K562 (cell line): Measurements from ENCODE around the gene GIGYF1.

ENCODE experiments used
- BACH1 ChIP-seq: fragments of 200-800 bp; sonication (Bioruptor generic); IDR thresholded peaks from 2 replicates; pipeline ENCODE4 v1.6.1; 2016; ENCODE audit warnings: missing genetic modification characterization, missing compliant biosample characterization
- BCOR ChIP-seq: fragments of 450-650 bp; IDR thresholded peaks from 2 replicates; pipeline ENCODE4 v1.6.1; 2016
- CHD2 ChIP-seq: IDR thresholded peaks from 2 replicates; pipeline ENCODE4 v1.6.1; 2011; ENCODE audit warnings: low read depth, low read length
- ESRRA ChIP-seq: fragments of 450-650 bp; IDR thresholded peaks from 2 replicates; pipeline ENCODE4 v1.6.1; 2014; ENCODE audit warnings: low read depth, mild to moderate bottlenecking, moderate library complexity, borderline replicate concordance
- JUND ChIP-seq, 2 experiments: IDR thresholded peaks; 2 replicates in 1 of 2; 3 replicates in 1 of 2; pipeline ENCODE4 v1.6.1; 2011; ENCODE audit warnings: borderline replicate concordance in 2 of 2, low read depth in 2 of 2, low read length in 2 of 2, improper control_type of control experiment in 1 of 2, missing biosample characterization in 1 of 2, missing genetic modification characterization in 1 of 2, missing genetic modification reagents in 1 of 2
- NRF1 ChIP-seq, 2 experiments: fragments of 450-650 bp; IDR thresholded peaks in 1 of 2; conservative IDR thresholded peaks in 1 of 2; 2 replicates each; pipeline ENCODE4 v1.6.1; 2014; ENCODE audit warnings: mild to moderate bottlenecking in 2 of 2
- POLR2AphosphoS5 ChIP-seq: IDR thresholded peaks from 2 replicates; pipeline ENCODE4 v1.6.1; 2011; ENCODE audit warnings: mild to moderate bottlenecking, low read depth, low read length, moderate library complexity; ENCODE audit not compliant: control insufficient read depth, insufficient read depth
- SREBF1 ChIP-seq: fragments of 150-350 bp; IDR thresholded peaks from 2 replicates; pipeline ENCODE4 v1.6.1; 2014; ENCODE audit warnings: antibody characterized with exemption, low read depth, low read length, borderline replicate concordance
- TCFL5 ChIP-seq: fragments of 250-450 bp; sonication (Bioruptor Pico); conservative IDR thresholded peaks from 2 replicates; pipeline ENCODE4 v1.6.1; 2021; ENCODE audit warnings: mild to moderate bottlenecking, moderate library complexity, matching md5 sums
- ZNF134 ChIP-seq: fragments of 250-450 bp; sonication (Bioruptor Pico); conservative IDR thresholded peaks from 2 replicates; pipeline ENCODE4 v1.4.0; 2020
- TF ChIP-seq, protein P1 (sequence below): sonication (generic); formaldehyde crosslinking; IDR thresholded peaks from 2 replicates; pipeline ENCODE4 v1.8.1; 2022; ENCODE audit warnings: missing genetic modification reagents

DNA sequence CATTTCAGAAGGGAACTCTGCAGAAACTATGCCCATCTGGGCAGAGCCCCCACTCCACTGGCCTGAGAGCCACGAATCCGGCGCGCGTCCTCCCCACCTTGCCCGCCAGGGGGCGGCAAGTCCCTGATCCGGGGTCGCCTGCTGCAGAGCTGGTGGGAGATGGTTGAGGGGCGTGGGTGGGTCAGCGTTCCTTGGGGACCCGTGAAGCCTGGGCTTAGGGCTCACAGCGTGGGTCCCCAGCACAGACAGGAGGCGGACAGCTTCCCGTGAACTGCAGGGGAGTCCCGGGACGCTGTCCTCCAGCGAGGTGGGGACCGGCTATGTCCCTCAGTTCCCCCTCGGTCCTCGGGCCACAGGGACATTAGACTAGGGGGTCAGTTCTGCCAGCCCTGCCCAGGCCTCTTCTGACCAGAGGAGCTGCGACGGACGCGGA is 11.3 kb upstream of the GIGYF1 start:
- TF ChIP-seq BACH1 (tag) (no peak), POLR2AphosphoS5 (no peak), TCFL5 (CRISPR knock-in tag) (no peak), ZNF134 (CRISPR knock-in tag) (no peak), ESRRA (peak; percentile 18; the same call in 1 of the 2 replicates), JUND (IDR thresholded peaks at IDR 0.05; ENCODE audit: borderline replicate concordance, low read depth, low read length) (no peak), JUND (tag; IDR thresholded peaks at IDR 0.05; ENCODE audit: borderline replicate concordance, low read depth, low read length) (peak; percentile 10; the same call in 1 of the 3 replicates), SREBF1 (no peak), BCOR (peak; percentile 68), NRF1 (conservative IDR thresholded peaks at IDR 0.05 in 1 of 2, IDR thresholded peaks at IDR 0.05 in 1 of 2) (no peak), CHD2 (no peak)
- TF ChIP-seq, protein P1, sequence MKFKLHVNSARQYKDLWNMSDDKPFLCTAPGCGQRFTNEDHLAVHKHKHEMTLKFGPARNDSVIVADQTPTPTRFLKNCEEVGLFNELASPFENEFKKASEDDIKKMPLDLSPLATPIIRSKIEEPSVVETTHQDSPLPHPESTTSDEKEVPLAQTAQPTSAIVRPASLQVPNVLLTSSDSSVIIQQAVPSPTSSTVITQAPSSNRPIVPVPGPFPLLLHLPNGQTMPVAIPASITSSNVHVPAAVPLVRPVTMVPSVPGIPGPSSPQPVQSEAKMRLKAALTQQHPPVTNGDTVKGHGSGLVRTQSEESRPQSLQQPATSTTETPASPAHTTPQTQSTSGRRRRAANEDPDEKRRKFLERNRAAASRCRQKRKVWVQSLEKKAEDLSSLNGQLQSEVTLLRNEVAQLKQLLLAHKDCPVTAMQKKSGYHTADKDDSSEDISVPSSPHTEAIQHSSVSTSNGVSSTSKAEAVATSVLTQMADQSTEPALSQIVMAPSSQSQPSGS (CRISPR knock-in tag) = no peak
